OCI-LY1 (cell line): ENCODE results near the gene GNB1L.

Experiments used
- H2AFZ ChIP-seq: fragments of 200-600 bp; sonication (generic), shearing (Covaris generic); 2 replicates; pipeline ENCODE4 v1.6.0; 2014; ENCODE audit warnings: antibody characterized with exemption, mild to moderate bottlenecking, low read length
- H3F3A ChIP-seq: fragments of 200-600 bp; sonication (generic), shearing (Covaris generic); 2 replicates; pipeline ENCODE4 v1.6.0; 2014; ENCODE audit warnings: mild to moderate bottlenecking, antibody characterized with exemption, low read length, moderate library complexity; ENCODE audit not compliant: insufficient read depth
- H3K27ac ChIP-seq: fragments of 200-600 bp; sonication (generic); 2 replicates; pipeline ENCODE4 v1.5.1; 2014; ENCODE audit warnings: low read length, mixed run types, mild to moderate bottlenecking, low read depth; ENCODE audit not compliant: poor library complexity, severe bottlenecking
- H3K27me3 ChIP-seq: fragments of 200-600 bp; sonication (generic); 2 replicates; pipeline ENCODE4 v1.6.0; 2014; ENCODE audit warnings: antibody characterized with exemption, mild to moderate bottlenecking, low read length, moderate library complexity; ENCODE audit not compliant: insufficient read depth
- H3K36me3 ChIP-seq: fragments of 200-600 bp; sonication (generic); 2 replicates; pipeline ENCODE4 v1.6.1; 2014; ENCODE audit warnings: mild to moderate bottlenecking, antibody characterized with exemption, low read length, moderate library complexity, mixed read lengths; ENCODE audit not compliant: insufficient read depth
- H3K4me1 ChIP-seq: fragments of 200-600 bp; sonication (generic); 2 replicates; pipeline ENCODE4 v1.5.1; 2014; ENCODE audit warnings: mild to moderate bottlenecking, low read length, moderate library complexity; ENCODE audit not compliant: insufficient read depth, severe bottlenecking
- H3K4me2 ChIP-seq: fragments of 200-600 bp; sonication (generic), shearing (Covaris generic); 2 replicates; pipeline ENCODE4 v1.6.1; 2014; ENCODE audit warnings: low read length
- H3K4me3 ChIP-seq: fragments of 200-600 bp; sonication (generic); 2 replicates; pipeline ENCODE4 v1.5.1; 2014; ENCODE audit warnings: low read length, low read depth, mild to moderate bottlenecking, mixed read lengths; ENCODE audit not compliant: poor library complexity, severe bottlenecking
- H3K79me2 ChIP-seq: fragments of 200-600 bp; shearing (Covaris generic); 2 replicates; pipeline ENCODE4 v1.6.1; 2016; ENCODE audit warnings: mixed run types, low read length, mixed read lengths; ENCODE audit not compliant: insufficient read depth
- H3K9ac ChIP-seq: fragments of 200-600 bp; sonication (generic), shearing (Covaris generic); 2 replicates; pipeline ENCODE4 v1.6.1; 2014; ENCODE audit warnings: mild to moderate bottlenecking, low read length, mixed read lengths
- H3K9me2 ChIP-seq: fragments of 200-600 bp; sonication (generic), shearing (Covaris generic); 2 replicates; pipeline ENCODE4 v1.6.1; 2014; ENCODE audit warnings: low read depth, mild to moderate bottlenecking, low read length, mixed read lengths
- H3K9me3 ChIP-seq: fragments of 200-600 bp; shearing (Covaris generic); 2 replicates; pipeline ENCODE4 v1.6.1; 2014; ENCODE audit warnings: low read length, mixed read lengths
- H4K20me1 ChIP-seq: fragments of 200-600 bp; sonication (generic), shearing (Covaris generic); 2 replicates; pipeline ENCODE4 v1.6.0; 2016; ENCODE audit warnings: mild to moderate bottlenecking, low read length; ENCODE audit not compliant: insufficient read depth
- CTCF ChIP-seq: fragments of 200-600 bp; sonication (generic), shearing (Covaris generic); IDR thresholded peaks from 2 replicates; pipeline ENCODE4 v1.5.1; 2017; ENCODE audit warnings: mild to moderate bottlenecking, antibody characterized with exemption, low read length, moderate library complexity, mixed read lengths
- EZH2 ChIP-seq: fragments of 200-600 bp; sonication (generic), shearing (Covaris generic); IDR thresholded peaks from 2 replicates; pipeline ENCODE4 v1.8.0; 2017; ENCODE audit warnings: borderline replicate concordance, mixed run types, mild to moderate bottlenecking, antibody characterized with exemption, low read length, moderate library complexity, mixed read lengths

The GNB1L gene

GRCh38 chr22:19806213-19807160 is 48.2 kb downstream of the GNB1L start:
- Histone ChIP-seq H2AFZ (no peak overlapping the region), H3K36me3 (no peaks in the 10 kb centered on the region), H3K9me2 (no peaks in the 10 kb centered on the region), H3F3A (no peaks in the 10 kb centered on the region), H3K27ac (no peak overlapping the region), H3K4me3 (no peak overlapping the region), H3K4me1 (no peaks in the 10 kb centered on the region), H3K4me2 (no peak overlapping the region), H3K9ac (no peak overlapping the region), H3K9me3 (no peaks in the 10 kb centered on the region), H4K20me1 (no peaks in the 10 kb centered on the region), H3K27me3 (no peaks in the 10 kb centered on the region), H3K79me2 (no peaks in the 10 kb centered on the region)
- no peak for TF ChIP-seq CTCF
- TF ChIP-seq EZH2, result no peak

- Histone ChIP-seq H3K27ac (no peak overlapping the region), H3K36me3 (no peaks in the 10 kb centered on the region), H3F3A (no peaks in the 10 kb centered on the region), H2AFZ (no peak overlapping the region), H4K20me1 (no peaks in the 10 kb centered on the region), H3K9ac (no peak overlapping the region), H3K4me1 (no peaks in the 10 kb centered on the region), H3K27me3 (no peaks in the 10 kb centered on the region), H3K4me3 (no peak overlapping the region), H3K79me2 (no peaks in the 10 kb centered on the region), H3K4me2 (no peak overlapping the region), H3K9me3 (no peaks in the 10 kb centered on the region), H3K9me2 (no peaks in the 10 kb centered on the region)
- no peak for TF ChIP-seq EZH2
- TF ChIP-seq CTCF, result no peak
These were observed 48.9 kb downstream of the GNB1L start for GRCh38 chr22:19805821-19806212.

DNA sequence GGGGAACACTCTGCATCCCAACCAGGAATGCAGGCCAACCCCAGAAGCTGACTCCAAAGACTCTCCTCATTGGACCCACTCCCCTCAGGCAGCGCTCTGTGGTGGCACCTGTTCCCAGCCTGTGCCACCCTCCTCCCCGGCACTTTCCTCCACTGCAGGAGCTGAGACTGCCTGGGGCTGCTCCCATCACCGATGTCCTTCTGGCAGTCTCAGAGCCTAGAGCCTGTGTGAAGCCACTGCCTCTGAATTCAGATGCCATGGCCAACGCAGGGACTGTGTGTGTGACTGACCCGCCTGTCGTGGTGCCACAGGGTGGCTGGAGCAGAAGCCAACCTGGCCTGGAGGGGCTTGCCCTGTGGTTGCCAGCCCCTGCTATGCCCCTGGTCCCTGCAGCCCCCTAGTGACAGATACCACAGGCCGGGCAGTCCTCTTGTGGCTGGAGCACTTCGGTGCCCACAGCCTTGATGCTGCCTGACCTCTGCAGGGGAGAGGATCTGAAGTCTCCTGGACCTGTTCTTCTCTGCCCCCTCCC is 50.9 kb downstream of the GNB1L start:
- H3K4me3 ChIP-seq, result no peak overlapping the region
- H3K9ac ChIP-seq, result no peak overlapping the region
- H3K27ac ChIP-seq, result no peak overlapping the region
- H3K9me3 ChIP-seq, result no peaks in the 10 kb centered on the region
- H3K4me1 ChIP-seq, result no peaks in the 10 kb centered on the region
- H3K27me3 ChIP-seq, result no peaks in the 10 kb centered on the region
- H3K4me2 ChIP-seq, result no peak overlapping the region
- no peaks in the 10 kb centered on the region for H3F3A ChIP-seq
- H4K20me1 ChIP-seq, result no peaks in the 10 kb centered on the region
- H3K36me3 ChIP-seq, result no peaks in the 10 kb centered on the region
- no peaks in the 10 kb centered on the region for H3K79me2 ChIP-seq
- no peak for TF ChIP-seq EZH2
- no peak for TF ChIP-seq CTCF
- H3K9me2 ChIP-seq, result no peaks in the 10 kb centered on the region
- no peak overlapping the region for H2AFZ ChIP-seq
